Measurements from ENCODE around the gene CCNF.

Gene CCNF

DNA sequence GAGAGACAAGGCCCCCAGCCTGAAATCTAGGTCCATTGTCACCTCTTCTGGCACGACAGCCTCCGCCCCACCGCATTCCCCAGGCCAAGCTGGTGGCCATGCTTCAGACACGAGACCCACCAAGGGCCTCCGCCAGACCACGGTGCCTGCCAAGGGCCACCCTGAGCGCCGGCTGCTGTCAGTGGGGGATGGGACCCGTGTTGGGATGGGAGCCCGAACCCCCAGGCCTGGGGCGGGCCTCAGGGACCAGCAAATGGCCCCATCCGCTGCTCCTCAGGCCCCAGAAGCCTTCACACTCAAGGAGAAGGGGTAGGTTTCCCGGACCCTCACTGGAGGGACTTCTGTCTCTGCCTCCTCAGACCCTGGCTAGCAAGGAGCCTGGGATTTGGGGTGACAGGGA, 31.7 kb downstream of the CCNF start:
- TF ChIP-seq POLR2AphosphoS5 (IDR thresholded peaks at IDR 0.05; ENCODE audit: low read depth, low read length) = no peak
- no peak for TF ChIP-seq FOXP2 (optimal IDR thresholded peaks at IDR 0.05; ENCODE audit: borderline replicate concordance, extremely low read depth, extremely low read length, insufficient read depth)
- TF ChIP-seq, protein P1, sequence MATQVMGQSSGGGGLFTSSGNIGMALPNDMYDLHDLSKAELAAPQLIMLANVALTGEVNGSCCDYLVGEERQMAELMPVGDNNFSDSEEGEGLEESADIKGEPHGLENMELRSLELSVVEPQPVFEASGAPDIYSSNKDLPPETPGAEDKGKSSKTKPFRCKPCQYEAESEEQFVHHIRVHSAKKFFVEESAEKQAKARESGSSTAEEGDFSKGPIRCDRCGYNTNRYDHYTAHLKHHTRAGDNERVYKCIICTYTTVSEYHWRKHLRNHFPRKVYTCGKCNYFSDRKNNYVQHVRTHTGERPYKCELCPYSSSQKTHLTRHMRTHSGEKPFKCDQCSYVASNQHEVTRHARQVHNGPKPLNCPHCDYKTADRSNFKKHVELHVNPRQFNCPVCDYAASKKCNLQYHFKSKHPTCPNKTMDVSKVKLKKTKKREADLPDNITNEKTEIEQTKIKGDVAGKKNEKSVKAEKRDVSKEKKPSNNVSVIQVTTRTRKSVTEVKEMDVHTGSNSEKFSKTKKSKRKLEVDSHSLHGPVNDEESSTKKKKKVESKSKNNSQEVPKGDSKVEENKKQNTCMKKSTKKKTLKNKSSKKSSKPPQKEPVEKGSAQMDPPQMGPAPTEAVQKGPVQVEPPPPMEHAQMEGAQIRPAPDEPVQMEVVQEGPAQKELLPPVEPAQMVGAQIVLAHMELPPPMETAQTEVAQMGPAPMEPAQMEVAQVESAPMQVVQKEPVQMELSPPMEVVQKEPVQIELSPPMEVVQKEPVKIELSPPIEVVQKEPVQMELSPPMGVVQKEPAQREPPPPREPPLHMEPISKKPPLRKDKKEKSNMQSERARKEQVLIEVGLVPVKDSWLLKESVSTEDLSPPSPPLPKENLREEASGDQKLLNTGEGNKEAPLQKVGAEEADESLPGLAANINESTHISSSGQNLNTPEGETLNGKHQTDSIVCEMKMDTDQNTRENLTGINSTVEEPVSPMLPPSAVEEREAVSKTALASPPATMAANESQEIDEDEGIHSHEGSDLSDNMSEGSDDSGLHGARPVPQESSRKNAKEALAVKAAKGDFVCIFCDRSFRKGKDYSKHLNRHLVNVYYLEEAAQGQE (IDR thresholded peaks at IDR 0.05; ENCODE audit: insufficient read depth in 1 of 2, low read depth in 2 of 2, low read length in 2 of 2) = no peak
- no peak for TF ChIP-seq SIN3A (IDR thresholded peaks at IDR 0.05; ENCODE audit: borderline replicate concordance, insufficient read depth, low read length)
- no peak for TF ChIP-seq TAF1 (IDR thresholded peaks at IDR 0.05; ENCODE audit: borderline replicate concordance, insufficient read depth, low read length)

DNA sequence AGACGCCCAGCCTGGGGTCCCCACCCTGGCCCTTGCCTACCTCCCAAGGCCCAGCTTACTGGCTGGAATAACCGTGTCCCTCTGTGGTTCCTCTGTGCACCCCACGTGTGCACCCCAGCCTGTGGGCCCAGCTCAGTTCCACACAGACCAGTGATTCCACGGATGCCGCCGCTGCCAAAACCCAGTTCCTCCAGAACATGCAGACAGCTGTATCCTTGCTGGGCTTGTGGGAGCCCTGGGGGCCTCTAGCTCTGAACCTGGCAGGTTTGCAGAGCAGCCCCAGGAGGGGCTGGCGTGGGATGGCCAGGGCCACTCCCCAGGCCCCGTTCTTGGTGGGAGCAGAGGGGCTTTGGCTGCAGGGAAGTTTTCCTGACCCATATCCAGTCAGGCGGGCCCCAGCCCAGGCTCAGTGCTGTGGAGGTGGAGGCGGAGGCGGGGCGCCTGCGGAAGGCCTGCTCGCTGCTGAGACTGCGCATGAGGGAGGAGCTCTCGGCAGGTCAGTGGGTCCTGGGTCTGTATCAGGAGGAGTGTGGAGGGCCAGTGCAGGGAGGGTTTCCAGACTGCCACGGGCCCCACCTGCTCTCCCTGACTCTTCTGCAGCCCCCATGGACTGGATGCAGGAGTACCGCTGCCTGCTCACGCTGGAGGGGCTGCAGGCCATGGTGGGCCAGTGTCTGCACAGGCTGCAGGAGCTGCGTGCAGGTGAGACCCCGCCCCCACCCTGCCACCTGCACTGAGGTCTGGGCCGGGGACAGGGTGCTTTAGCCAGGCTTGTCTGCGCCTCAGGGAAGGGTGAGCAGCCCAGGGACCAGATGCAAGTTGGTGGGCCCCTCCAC, 33.0 kb downstream of the CCNF start:
- TF ChIP-seq TAF1 (IDR thresholded peaks at IDR 0.05; ENCODE audit: borderline replicate concordance, insufficient read depth, low read length) = no peak
- no peak for TF ChIP-seq POLR2AphosphoS5 (IDR thresholded peaks at IDR 0.05; ENCODE audit: low read depth, low read length)
- TF ChIP-seq, protein P1 (IDR thresholded peaks at IDR 0.05; ENCODE audit: insufficient read depth in 1 of 2, low read depth in 2 of 2, low read length in 2 of 2) = no peak
- no peak for TF ChIP-seq FOXP2 (optimal IDR thresholded peaks at IDR 0.05; ENCODE audit: borderline replicate concordance, extremely low read depth, extremely low read length, insufficient read depth)
- TF ChIP-seq SIN3A (IDR thresholded peaks at IDR 0.05; ENCODE audit: borderline replicate concordance, insufficient read depth, low read length) = no peak

DNA sequence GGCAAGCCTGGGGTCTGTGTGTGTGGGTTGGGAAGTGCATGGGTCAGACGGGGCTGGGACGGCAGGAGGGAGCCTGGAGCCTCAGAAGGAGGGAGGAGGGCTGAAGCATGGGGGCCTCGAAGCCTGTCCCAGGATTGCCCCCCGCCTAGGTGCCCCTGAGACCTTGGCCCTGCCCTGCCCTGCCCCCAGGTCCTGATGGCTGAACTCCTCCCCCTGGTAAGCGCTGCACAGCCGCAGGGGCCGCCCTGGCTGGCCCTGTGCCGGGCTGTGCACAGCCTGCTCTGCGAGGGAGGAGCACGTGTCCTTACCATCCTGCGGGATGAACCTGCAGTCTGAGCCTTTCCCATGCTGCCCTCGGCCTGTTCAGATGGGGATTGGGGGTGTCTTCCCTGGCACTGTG, 35.1 kb downstream of the CCNF start:
- TF ChIP-seq POLR2AphosphoS5 (IDR thresholded peaks at IDR 0.05; ENCODE audit: low read depth, low read length) (no peak), SIN3A (IDR thresholded peaks at IDR 0.05; ENCODE audit: borderline replicate concordance, insufficient read depth, low read length) (no peak), FOXP2 (optimal IDR thresholded peaks at IDR 0.05; ENCODE audit: borderline replicate concordance, extremely low read depth, extremely low read length, insufficient read depth) (no peak), TAF1 (IDR thresholded peaks at IDR 0.05; ENCODE audit: borderline replicate concordance, insufficient read depth, low read length) (no peak)
- TF ChIP-seq, protein P1 (IDR thresholded peaks at IDR 0.05; ENCODE audit: insufficient read depth in 1 of 2, low read depth in 2 of 2, low read length in 2 of 2) = no peak

DNA sequence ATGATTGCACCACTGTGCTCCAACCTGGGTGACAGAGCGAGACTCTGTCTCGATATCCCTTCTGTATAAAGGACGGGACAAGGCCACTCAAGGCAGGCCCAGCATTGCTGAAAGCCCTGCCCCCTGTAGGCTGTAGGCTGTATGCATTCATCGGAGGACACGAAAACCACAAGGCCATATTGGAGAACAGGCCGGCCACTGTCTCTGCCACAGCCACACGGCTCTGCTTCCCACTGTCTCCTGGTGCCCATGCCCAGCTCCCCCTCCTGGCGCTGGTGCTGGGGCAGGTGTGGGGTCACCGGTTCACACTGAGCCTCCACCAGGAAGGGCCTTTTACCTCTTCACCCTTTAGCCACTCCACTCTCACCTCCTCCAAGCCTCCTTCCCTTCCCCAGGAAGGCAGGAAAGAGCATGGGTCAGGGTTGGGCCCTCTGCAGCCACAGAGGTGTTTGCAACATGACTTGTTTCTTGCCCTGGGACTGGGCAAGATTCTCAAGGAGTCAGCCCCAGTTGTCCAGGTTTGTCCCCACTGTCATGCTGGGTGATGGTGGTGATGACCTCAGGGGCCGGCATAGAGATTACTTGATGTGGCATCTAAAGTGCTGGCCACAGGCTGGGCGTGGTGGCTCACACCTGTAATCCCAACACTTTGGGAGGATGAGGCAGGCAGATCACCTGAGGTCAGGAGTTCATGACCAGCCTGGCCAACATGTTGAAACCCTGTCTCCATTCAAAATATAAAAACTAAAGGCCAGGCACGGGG, 36.6 kb downstream of the CCNF start:
- no peak for TF ChIP-seq TAF1 (IDR thresholded peaks at IDR 0.05; ENCODE audit: borderline replicate concordance, insufficient read depth, low read length)
- no peak for TF ChIP-seq POLR2AphosphoS5 (IDR thresholded peaks at IDR 0.05; ENCODE audit: low read depth, low read length)
- TF ChIP-seq SIN3A (IDR thresholded peaks at IDR 0.05; ENCODE audit: borderline replicate concordance, insufficient read depth, low read length) = no peak
- no peak for TF ChIP-seq FOXP2 (optimal IDR thresholded peaks at IDR 0.05; ENCODE audit: borderline replicate concordance, extremely low read depth, extremely low read length, insufficient read depth)
- TF ChIP-seq, protein P1 (IDR thresholded peaks at IDR 0.05; ENCODE audit: insufficient read depth in 1 of 2, low read depth in 2 of 2, low read length in 2 of 2) = no peak

All from PFSK-1 (cell line).